Renal cortex interstitium (tissue), 11 donors: ENCODE measurements around the gene NASP. TPM values are rescaled to one million over a fixed set of nuclear protein-coding genes. Genes with fewer than 3 reads are reported as not detected.

ENCODE experiments used
- DNase-seq, 11 donors: peaks; one replicate each; pipeline ENCODE4 v3.0.0-alpha.2; 2013; ENCODE audit warnings: low read depth in 9 of 11, low spot score in 4 of 11; ENCODE audit errors: extremely low read depth in 1 of 11
- polyA plus RNA-seq, 3 donors: library from polyadenylated mRNA; unstranded; fragments of 120-200 nt; gene quantifications; one replicate each; pipeline ENCODE4 v1.2.1, GENCODE V29; 2013; ENCODE audit not compliant: insufficient read length in 3 of 3

The NASP gene
- polyA plus RNA-seq, 3 donors, result 338 to 386 (median 369) TPM

DNA sequence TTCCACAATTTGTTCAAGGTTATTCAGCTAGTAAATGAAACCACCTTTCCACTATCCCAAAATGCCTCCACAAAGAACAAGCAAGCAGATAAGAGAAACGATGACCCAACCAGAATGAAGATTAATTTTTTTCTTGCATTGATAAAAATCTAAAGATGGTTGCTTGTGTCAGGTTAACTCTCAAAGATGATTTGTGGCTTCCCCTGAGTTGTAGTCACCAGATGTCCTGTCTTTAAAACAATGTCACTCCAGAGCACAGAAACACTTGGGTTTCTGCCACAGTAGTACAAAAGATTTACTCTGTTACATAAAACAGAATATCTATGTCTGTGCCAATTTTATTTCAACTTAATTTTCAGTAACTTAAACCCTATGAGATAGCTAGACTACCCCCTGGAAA, 51.4 kb downstream of the NASP start:
- DNase-seq, result no peak

DNA sequence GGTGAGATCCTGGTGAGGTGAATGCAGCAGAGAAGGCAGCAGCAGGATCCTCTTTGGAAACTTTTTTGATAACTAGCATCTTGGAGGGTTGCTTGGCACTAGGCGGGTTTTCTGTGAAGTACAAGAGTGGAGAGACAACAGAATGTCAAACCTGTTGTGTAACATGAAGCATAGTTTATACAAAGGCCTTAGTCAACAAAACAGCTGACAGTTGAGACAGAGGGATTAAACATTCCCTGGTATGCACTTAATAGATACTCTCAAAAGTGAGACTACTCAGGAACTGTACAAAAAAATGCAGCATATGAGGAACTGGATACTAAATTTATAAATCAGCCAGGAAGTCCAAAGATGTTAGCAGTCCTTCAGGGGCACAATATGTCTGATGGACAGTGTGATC, 56.5 kb downstream of the NASP start:
- DNase-seq, result no peak

DNA sequence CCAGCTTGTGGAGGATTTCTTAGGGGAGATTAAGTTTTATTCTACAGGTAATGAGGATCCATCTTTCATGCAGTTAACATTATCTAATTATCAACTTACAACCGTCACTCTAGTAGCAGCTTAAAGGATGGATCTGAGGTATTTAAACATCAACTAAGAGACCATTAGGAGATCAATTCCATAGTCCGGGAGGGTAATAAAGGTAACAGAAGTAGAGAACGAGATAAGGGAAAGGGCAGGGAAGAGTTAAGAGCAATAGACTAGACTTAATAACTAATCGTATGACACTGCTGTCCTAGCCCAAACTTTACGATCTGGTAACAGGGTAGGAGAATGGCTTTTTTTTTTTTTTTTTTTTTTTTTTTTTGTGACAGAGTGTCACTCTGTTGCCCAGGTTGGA, 59.5 kb downstream of the NASP start:
- no peak for DNase-seq

DNA sequence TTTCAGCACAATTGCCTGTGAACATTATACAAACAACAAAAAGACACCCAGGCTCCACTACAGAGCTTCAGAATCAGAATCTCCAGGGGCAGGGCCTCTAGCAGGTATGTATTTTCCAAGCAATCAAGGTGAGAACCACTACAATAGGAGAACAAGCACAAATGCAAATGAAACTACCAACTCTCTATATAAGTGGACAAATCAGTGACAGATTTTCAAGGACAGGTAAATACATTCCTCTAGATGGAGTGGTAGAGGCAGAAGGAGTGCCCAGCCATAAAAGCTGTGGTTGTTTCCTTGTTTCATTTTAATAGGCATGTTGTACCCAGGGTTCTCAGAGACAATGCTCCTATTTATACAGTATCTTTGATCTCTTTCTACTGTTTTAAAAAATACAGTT, 60.1 kb downstream of the NASP start:
- DNase-seq, result no peak

DNA sequence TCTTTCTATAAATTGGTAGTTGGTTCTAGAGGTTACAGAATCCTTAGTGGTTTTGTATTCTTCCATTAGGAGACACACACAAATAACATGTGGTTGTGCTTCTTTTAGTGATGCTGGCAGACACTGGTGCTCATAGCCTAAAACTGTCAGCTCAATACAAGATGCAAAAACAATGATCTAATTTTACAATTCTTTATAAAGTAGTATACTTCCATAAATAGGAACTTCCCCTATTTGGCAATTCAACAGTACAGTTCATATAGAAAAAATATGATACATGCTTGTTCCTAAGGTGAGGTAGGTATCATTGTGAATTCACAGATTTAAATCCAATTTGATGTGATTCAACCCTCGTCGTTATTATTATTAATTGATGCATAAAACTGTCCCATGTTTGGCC, 60.8 kb downstream of the NASP start:
- DNase-seq, result no peak

DNA sequence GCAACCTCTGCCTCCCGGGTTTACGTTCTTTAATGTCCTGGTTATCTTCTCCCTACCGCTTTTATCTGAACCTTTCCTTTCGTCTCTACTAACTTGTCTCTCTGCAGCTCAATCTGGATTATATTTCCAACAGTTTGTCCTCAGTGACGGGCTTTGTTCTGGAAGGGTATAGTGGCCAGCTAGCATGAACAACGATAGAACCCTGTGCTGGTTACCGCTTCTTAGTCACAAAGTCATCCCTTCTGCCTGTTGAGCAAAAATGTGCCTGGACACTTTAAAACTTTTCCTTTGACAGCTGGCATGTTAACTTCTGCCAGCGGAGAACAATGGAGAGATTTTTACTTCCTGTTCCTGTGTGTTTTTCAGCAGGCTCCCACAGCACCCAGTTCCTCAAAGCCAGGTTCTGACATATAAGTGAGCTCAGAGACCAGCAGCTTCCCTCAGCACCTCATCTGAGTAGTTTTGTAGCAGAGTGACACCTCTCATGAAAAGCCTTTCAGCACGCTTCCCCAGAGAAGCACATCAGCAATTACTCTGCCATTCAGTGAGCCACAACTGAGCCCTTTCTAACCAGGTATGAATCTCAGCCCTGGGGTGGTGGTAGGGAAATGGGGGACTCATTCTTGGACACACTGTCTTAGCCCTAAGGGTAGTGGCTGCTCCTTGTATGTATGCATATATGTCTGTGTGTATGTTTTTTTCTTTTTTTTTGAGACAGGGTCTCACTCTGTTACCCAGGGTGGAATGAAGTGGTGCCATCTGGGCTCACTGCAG, 63.6 kb downstream of the NASP start:
- DNase-seq, result no peak

DNA sequence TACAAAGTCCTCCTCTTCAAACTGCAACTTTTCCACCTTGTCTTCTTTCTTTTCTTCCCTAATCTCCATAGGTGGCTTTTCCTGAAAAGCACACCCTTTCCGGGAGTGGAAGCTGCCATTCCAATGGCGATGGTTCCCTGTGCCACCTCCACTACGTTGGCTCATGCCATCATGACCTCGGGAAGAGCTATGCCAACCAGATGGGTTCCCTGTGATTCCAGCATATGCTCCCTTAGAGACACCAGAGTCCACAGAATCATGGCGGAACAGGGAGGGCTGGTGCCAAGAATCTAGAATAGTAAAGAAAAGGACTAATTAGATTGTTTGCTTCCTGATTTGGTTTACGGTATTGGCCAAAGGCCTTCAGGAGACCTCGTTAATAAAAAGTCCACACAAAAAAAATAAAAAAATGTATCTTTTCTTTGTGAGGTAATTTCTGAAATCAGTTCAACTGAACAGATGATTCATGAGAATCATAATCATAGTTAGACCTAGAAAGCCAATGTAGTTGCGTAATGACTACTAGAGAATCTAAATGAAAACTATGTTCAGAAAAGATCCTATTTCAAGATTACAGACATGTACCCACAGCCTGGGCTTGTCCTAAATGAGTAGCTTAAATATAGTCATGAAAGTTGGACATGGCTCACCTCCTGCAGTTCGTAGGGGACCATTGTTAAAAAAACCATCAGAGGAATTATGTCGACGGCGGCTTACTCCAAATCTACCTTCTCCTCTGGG, 70.9 kb downstream of the NASP start:
- DNase-seq, result no peak

DNA sequence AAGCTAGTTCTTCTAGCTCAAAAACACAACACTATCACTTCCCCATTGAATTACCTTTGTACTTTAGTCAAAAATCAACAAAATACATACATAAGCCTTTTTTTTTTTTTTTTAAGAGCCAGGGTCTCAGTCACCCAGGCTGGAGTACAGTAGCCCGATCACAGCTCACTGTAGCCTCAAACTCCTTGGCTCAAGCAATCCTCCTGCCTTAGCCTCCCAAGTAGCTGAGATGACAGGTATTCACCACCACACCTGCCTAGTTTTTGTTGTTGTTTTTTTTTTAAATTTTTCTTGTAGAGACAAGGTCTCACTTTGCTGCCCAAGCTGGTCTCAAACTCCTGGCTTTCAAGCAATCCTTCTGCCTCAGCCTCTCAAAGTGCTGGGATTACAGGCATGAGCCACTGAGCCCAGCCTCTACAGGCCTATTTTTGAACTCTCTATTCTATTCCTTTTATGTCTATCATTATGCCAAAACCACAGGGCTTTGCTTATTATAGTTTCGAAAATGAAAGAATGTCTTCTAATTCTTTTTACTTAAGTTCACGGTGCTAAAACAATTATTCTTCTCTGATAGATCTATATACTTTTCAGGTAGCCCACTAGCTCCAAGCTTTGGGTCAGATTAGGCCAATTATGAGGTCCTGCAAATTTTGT, 72.9 kb downstream of the NASP start:
- DNase-seq, result no peak

DNA sequence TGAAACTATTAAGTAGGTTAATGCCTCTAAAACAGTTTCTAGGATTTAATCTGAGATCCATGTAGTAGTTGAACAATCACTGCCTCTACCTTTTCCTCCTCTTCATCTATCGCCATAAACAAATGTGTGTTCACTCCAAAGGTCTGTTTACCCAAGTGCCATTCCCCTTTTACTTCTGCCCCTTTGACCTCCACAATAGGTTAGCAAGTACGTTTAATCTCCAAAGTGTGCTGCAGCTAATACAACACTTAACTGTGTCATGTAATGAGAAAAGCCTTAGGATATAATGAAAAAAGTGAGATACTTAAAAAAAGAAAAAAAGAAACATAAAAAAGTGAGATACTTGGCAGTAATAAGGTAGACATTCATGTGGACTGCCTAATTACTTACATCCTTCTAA, 74.3 kb downstream of the NASP start:
- no peak for DNase-seq

DNA sequence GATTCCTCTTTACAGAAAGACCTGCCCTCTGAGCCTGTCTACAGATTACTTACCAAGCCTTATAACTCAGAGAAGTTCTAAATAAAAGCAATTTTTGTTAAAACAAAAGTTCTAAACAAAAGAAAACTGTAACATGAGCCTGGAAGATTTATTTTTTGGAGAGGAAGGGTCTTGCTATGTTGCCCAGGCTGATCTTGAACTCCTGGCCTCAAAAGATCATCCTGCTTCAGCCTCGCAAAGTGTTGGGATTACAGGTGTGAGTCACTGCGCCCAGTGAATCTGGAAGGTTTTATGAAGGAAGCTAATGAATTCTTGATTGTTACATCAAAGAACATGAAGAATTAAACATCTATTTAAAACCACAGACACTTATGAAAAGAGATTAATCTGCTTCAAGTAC, 75.4 kb downstream of the NASP start:
- no peak for DNase-seq

DNA sequence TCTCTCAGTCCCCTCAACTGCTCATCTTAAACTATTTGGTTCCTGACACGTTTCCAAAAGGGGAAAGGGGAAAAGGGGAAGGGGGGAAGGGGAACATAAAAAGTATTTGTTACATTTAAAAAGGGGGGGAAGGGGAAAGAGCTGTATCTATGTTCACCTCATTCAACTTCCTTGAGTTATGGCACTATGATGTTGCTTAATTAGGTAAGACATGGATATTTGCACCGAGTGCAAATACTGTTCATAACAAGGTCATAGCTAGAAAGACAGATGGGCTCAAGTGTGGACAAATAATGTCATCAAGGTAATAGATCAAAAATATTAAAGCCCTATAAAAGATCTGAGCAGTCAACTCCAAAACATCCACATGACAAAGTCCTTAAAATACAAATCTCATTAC, 76.5 kb downstream of the NASP start:
- no peak for DNase-seq

DNA sequence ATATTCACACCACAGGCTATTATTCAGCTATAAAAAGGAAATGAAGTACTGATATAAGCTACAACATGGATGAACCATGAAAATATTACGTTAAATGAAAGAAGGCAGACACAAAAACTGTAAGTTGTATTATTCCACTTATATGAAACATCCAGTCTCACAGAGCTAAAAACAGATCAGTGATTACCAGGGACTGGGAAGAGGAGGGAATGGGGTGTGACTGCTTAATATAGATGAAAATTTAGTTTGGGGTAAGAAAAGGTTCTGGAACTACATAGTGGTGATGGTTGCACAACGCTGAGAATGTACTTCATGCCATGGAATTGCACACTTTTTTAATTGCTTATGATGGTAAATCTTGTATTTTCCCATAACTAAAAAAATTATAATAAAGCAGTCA, 83.0 kb downstream of the NASP start:
- DNase-seq, result no peak

DNA sequence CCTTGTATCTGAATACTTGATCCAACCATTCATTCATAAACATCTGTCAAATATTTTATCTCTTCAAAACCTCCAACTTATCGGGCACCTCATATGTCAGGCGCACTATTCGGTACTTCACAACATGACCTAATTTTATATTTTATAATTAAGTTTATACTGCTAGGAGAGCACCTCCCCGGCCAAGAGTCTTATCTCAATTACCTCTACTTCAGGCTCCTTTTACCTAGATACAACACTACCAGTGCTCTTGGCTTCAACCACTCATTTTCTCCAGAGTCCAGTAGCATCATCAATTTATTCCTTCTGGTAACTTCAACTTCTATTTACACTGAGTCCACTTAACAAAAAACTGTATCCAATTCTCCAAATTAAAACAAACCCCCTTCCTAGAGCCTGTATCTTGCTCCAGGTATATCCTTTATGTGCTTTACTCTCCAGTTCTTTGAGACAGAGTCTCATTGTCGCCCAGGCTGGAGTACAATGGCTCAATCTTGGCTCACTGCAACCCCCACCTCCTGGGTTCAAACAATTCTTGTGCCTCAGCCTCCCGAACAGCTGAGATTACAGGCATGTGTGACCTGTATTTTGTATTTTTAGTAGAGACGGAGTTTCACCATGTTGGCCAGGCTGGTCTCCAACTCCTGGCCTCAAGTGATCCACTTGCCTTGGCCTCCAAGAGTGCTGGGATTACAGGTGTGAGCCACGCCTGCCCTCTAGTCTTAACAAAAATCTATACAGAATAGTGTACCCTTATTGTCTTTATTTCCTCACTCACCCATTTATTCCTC, 83.7 kb downstream of the NASP start:
- DNase-seq, result no peak

Other genes with a start within 250 kb of the NASP start
- gene TOE1, start 243.9 kb upstream of the NASP start, polyA plus RNA-seq, result 10 to 100 TPM; 11.8 to 14.5 (median 14.4) TPM
- 10 to 100 TPM; 24.2 to 35.6 (median 28.5) TPM for gene MUTYH, start 243.6 kb upstream of the NASP start, polyA plus RNA-seq
- gene TESK2, start 92.9 kb upstream of the NASP start, polyA plus RNA-seq, result 1 to 10 TPM; 6.4 to 8.1 (median 7.3) TPM
- gene CCDC163, start 84.0 kb upstream of the NASP start, polyA plus RNA-seq, result 1 to 10 TPM; 1.7 to 2.5 (median 2.0) TPM
- gene MMACHC, start 83.7 kb upstream of the NASP start, polyA plus RNA-seq, result 10 to 100 TPM; 10.6 to 16.4 (median 11.9) TPM
- gene PRDX1, start 62.2 kb upstream of the NASP start, polyA plus RNA-seq, result 100 to 1,000 TPM; 301 to 376 (median 324) TPM
- gene AKR1A1, start 33.2 kb upstream of the NASP start, polyA plus RNA-seq, result 100 to 1,000 TPM; 289 to 345 (median 313) TPM
- 1 to 10 TPM; 1.6 to 2.6 (median 1.8) TPM for gene CCDC17, start 40.0 kb downstream of the NASP start, polyA plus RNA-seq
- 100 to 1,000 TPM; 101 to 123 (median 119) TPM for gene GPBP1L1, start 102.5 kb downstream of the NASP start, polyA plus RNA-seq
- gene TMEM69, start 104.1 kb downstream of the NASP start, polyA plus RNA-seq, result 10 to 100 TPM; 48.5 to 65.2 (median 49.1) TPM
- 10 to 100 TPM; 25.9 to 32.6 (median 31.7) TPM for gene IPP, start 166.6 kb downstream of the NASP start, polyA plus RNA-seq
- gene MAST2, start 219.6 kb downstream of the NASP start, polyA plus RNA-seq, result 10 to 100 TPM; 30.9 to 47.6 (median 34.6) TPM